ENCODE measurements around the gene NUBP2.
"Not testable (repeated sequence)": the region's sequence is repeated elsewhere in the genome, so short reads cannot be mapped to it uniquely, and the experiment has no call there.

The NUBP2 gene

DNA sequence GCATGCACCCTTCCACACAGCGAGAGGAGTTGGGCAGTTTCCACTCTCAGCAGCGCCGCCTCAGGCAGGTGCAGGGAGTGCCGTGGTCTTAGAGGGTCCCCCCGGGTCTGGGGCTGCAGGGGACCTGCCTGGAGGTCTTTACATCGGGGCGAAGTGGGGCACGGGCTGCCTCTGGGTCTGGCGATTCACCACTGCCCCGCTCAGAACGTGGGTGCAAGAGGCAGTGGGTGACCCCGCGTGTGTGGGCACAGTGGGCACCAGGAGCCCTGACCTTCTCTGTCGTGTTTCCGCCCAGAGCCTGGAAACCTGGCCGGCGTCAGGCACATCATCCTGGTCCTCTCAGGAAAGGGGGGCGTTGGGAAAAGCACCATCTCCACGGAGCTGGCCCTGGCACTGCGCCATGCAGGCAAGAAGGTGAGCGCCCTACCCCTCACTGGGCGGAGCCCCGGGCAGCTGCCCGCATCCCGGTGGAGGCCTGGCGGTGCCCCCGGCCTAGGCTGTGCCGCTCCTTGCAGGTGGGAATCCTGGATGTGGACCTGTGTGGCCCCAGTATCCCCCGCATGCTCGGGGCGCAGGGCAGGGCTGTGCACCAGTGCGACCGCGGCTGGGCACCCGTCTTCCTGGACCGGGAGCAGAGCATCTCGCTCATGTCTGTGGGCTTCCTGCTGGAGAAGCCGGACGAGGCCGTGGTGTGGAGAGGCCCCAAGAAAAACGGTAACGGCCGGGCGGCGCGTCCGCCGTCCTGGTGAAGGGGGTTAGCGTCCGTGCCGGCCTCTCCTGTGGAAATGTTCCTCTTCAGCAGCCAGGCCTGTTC lies 3.7 kb downstream of the NUBP2 start:
- DNase-seq (ENCODE audit: low spot score): no peak

DNA sequence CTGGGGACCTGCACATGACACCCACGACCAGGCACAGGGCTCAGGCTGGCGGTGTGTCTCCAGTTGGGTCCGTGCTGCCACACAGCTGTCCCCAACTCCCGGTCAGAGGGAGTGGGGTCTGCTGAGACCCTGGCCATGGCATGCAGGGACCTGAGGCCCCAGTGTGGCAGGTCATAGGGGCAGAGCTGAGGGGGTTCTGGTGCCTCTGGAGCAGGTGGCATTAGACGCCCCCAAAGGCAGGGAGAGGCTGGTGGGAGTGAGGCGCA lies 4.2 kb downstream of the NUBP2 start:
- no peak for DNase-seq (ENCODE audit: low spot score)

DNA sequence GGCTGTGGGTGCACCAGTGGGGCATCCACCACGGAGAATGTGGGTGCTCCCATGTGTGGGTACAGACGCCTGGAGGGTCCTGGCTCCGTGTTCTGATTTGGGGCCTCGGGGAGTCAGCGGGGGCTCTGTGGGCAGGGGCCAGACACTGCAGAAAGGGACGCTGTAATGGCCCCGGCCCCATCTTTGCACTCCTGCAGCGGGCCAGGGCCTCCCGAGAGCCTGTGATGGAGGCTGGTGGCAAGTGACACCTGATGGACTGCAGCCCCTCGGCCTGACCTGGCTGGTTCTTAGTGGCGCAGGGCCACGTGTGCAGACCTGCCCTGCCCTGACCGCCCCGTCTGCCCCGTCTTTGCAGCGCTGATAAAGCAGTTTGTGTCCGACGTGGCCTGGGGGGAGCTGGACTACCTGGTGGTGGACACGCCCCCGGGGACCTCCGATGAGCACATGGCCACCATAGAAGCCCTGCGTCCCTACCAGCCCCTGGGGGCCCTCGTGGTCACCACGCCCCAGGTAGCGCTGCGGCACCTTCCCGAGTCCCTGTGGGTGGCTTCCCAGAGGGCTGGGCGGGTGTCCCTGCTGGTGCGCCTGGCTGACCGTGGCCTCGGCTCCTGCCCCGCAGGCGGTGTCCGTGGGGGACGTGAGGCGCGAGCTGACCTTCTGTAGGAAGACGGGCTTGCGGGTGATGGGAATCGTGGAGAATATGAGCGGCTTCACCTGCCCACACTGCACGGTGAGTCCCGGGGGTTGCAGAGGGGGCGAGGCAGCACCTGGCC lies 4.7 kb downstream of the NUBP2 start:
- DNase-seq (ENCODE audit: low spot score): no peak

DNA sequence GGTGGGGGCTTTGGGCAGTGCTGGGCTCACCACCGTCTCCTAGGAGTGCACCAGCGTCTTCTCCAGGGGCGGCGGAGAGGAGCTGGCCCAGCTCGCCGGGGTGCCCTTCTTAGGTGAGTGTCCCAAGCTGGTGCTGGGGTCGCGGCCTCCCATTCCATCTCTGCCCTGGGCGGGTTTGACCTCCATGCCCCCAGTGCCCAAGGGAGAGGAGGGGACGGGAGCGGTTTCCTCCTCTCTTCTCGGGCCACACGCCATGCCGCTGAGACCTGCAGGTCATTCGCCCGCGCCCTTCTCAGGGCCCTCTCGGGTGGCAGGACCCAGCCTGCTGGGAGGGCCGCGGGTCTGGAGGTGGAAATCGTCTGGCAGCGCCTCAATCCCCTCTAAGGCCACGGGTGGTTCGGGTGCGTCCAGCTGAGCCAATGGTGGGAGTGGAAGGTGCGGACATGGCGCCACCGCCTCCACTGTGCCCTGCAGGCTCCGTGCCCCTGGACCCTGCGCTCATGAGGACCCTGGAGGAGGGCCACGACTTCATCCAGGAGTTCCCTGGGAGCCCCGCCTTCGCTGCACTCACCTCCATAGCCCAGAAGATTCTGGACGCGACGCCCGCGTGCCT lies 5.4 kb downstream of the NUBP2 start:
- DNase-seq (ENCODE audit: low spot score): no peak

DNA sequence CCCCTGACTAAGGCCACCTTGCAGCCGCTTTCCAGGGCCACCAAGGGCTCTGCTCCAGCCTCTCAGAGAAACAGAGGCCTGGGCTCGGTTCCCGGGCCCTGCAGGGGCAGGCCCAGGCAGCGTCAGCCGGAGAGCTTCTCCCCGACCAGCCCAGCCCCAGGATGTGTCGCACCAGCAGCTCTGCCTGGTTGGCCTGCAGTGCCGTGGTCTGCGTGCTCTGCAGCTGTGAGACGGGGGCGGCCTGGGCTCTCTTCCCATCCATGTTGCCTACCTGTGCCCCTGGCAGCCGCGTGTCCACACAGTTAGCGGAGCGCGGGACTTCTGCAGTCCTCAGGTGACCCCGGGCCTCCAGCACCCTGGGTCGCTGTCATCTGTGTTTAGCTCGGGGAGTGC lies 5.9 kb downstream of the NUBP2 start:
- no peak for DNase-seq (ENCODE audit: low spot score)

DNA sequence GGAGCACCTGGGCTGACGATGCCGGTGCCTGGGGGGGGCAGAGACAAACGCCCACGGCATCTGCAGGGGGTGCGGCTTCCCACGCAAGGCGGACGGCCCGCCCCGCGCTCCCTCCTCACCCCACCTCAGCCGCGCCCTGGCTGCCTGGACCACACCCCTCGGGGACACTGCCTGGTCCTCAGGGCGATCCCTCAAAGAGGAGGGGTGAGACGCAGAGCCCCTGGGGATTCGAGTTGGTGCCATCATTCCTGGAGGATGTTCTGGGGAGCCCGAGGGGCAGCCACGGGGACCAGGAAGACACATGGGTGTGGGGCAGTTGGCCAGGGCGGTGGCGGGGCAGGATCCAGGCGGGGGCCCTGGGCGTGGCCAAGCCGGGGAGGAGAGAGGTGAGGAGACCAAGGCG lies 6.9 kb downstream of the NUBP2 start:
- no peak for DNase-seq (ENCODE audit: low spot score)

DNA sequence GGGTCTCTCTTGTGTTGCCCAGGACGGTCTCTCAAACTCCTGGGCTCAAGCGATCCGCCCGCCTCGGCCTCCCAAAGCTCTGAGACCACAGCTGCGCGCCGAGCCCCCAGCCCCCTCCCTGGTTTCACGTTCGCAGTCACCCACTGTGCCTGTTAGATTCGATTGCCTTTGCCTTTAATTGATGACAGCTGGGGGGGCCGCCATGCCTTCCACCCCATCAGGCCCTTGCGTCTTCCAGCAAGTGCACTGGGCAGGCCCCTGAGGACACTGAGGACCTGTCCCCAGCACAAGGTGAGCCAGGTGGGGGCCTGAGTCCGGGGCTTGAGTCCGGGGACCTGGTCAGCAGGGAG lies 7.5 kb downstream of the NUBP2 start:
- DNase-seq (ENCODE audit: low spot score): no peak

DNA sequence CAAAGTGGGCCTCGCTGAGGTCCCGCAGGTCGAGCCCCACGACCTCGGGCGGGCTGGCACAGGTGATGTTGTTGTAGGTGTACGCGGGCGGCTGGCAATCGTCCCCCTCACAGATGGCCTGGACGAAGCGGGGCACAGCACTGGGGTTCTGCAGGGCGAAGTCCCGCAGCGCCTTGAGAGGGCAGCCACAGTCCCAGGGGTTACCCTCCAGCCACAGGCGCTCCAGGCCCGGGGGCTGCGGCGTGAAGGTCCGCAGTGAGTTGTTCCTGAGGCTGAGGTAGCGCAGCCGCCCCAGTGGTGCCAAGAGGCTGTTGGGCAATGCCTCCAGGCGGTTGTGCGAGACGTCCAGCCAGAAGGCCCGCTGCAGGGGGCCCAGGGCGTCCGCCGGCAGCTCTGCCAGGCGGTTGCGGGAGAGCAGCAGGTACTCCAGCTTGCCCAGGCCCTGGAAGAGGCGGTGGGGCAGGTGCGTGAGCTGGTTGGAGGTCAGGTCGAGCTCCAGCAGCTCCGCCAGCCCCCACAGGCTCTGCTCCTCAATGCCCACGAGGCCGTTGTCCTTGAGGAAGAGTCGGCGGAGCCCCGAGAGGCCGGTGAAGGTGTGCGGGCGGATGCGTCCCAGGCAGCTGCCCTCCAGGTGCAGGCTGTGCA lies 8.0 kb downstream of the NUBP2 start:
- no peak for DNase-seq (ENCODE audit: low spot score)

DNA sequence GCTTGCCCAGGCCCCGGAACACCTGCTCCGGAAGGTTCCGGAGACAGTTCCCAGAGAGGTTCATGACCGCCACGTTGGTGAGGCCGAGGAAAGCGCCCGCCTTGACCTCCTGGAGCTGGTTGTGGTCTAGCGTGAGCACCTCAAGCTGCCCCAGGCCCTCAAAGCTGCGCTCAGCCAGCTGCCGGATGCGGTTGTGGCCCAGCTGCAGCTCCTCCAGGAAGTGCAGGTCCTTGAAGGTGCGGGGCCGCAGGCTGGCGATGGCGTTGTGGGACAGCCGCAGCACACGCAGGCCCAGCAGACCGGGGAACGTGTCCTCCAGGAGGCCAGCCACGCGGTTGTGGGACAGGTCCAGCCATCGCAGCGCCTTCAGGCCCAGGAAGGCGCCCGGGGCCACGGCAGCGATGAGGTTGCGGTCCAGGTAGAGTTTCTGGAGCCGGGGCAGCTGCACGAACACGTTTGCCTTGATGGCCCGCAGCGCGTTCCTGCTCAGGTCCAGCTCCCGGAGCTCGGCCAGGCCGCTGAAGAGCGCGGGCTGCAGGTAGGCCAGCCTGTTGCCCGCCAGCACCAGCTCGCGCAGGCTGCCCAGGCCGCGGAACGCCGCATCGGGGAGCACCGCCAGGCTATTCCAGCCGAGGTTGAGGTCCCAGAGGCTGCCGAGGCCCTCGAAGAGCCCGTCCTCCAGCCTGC lies 8.6 kb downstream of the NUBP2 start:
- DNase-seq (ENCODE audit: low spot score): no peak

DNA sequence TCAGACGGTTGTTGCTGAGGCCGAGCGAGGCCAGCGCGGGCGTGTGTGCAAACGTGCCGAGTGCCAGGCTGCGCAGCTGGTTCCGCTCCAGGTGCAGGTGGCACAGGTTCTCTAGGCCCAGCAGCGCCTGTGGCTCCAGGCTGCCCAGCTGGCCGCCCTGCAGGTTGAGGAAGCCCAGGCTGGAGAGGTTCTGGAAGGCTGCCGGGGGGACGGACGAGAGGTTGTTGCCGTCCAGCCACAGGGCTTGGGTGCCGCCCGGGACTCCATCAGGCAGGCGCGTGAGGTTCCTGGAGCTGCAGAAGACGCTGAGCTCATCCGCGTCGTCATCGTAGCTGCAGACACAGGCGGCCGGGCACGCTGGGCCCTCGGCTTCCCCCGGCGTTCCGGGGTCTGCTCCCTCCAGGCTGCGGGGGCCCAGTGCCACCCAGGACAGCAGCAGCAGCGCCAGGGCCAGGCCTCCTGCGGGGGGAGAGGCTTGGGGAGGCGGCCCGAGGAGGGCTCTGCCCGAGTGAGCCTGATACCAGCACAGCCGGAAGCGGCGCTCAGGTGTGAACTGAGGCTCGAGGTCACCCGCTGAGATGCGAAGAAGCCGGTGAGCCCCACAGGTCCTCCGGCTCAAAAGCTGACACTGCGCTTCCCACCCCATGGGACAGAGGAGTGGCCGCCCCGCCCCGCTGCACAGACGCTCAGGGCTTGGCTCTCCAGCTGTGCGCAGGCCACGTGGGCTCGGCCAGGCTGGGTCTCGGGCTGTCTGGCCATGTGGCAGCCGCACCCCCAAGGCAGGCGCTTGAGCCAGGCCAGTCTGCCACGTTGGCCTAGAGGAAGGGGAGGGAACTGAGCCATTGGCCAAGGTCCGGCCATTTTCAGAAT lies 9.4 kb downstream of the NUBP2 start:
- DNase-seq (ENCODE audit: low spot score): no peak

DNA sequence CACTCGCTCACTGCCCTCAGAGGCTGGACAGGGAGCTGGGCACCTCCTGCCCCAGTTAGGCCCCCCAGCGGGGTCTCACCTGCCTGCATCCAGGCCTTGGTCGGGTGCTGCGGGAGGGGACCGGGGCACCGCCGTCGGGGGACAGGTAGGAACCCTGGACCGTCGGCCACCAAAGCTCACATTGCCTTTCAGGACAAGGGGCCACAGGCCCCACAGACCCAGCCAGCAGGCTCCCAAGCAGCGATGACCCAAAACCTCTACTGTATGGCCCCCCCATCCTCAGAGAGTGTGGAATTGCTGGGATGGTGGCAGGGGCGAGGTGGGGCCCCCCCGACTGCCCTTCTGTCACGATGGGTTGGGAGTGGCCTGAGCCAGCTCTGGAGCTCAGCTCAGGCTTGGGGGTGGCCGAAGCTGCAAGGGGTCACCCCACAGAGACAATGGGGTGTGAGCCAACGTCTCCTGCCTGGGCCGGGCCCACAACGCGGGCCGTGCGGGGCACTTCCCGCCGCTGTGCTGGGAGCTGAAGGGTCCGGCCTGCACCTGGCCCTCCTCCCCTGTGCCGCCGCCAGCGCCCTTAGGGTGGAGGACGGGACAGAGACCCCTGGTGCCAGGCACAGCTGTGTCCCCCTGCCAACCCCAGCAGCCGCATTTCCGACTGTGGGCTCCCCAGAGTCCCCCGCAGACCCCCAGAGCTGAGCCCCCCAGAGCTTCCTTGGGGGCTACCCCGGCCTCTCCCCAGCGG lies 10.2 kb downstream of the NUBP2 start:
- DNase-seq (ENCODE audit: low spot score): no peak

DNA sequence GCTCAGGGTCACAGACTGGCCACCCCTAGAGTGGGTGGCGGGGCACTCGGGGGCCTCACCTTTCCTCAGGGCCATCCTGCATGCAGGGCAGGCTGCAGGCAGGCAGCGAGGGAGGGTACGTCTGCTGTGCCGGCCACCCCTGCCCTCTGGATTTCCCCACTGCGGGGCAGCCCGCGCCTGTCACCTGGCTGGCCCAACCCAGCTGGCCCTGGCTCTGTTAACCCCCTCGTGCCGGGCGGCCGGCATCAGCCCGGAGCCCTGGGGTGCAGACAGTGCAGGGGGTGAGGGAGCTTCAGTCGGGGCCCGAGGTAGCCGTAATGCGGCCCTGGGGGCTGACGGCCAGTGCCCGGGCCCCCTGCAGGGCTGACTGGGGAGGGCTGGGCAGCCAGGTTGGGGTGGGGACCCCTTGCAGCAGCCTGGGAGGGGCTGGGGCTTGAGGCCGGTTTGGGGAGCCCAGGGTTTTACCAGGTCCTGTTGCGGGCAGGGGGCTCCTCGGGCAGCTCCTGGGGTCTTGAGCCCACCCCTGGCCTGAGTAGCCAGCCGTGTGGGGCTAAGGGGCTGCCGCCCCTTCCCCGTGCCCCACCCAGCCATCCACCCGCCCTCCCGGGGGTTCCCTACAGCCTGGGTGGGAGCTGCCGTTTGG lies 10.9 kb downstream of the NUBP2 start, which contains the start of gene IGFALS:
Gene IGFALS (minus strand): TSS at position 128 of the 643 bp plus-strand sequence. CDS start 53 bp downstream, at position 75.
- no peak for DNase-seq (ENCODE audit: low spot score)

DNA sequence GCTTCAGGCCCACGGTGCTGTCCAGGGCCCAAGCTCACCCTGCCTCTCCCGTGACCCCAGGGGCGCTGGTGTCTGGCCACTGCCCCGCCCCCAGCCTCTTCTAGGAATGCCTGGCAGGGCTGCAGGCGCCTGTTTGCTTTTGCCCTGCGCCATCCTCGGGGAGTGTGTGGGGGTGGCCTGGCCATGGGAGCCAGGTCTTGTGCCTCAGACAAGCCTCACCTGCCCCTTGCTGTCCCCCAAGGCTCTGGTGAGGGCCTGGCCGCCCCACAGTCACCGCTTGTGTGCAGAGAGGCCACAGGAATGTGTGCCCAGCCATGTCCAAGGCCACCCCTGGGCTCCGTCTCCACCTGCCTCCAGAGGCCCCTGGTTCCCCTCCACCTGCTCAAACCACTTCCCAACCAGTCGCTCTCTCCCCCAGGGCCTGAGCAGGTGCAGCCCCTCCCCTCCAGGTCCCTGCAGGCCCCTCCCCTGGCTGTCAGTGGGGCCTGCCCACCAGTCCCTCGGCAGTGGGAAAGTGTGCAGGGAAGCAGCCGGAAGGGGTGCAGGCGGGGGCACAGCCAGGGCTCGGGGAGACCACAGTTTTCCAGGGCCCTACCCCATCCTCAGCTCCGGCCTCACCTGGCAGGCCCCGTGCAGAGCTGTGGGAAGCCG lies 11.6 kb downstream of the NUBP2 start:
- no peak for DNase-seq (ENCODE audit: low spot score)

DNA sequence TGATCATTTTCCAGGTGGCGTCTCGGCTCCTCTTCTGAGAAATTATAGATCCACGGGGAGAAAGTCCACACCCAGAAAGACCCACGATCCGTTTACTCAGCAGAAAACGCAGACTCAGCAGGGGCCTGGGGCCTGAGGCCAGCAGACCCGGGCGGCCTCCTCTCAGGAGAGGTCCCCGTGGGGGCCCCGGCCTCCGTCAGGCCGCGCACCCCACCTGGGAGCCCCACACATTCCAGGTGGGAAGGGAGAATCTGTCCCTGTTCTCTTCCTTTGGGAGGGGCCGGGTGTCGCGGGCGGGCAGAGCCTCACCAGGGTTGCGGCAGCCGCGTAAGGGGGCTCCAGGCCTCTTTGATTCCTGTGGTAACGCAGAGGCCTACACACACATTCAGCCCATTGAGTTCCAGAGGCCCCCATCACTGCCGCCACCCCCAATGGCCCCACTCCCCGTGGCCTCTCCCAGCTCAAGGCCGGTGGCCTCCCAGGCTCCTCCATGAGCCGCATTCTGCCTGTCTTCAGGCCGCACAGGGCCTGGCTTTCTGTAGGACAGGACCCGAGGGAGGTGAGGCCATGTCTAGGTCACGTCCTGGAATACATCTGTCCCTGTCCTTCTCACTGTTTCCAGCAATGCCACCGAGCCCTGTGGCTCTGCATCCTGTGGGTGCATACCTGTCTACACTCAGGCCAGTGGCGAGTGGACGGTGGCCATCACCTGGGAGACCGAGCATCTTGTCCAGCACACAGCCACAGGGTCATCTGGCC lies 12.3 kb downstream of the NUBP2 start:
- DNase-seq (ENCODE audit: low spot score): no peak

DNA sequence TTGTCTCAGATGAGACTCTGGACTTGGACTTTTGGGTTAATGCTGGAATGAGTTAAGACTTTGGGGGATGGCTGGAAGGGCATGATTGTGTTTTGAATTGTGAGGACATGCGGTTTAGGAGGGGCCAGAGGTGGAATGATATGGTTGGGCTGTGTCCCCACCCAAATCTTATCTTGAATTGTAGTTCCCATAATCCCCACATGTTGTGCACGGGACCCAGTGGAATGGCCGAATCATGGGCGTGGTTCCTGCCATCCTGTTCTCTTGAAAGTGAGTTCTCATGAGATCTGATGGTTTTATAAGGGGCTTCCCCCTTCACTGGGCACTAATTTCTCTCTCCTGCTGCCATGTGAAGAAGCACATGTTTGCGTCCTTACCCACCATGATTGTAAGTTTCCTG lies 16.5 kb downstream of the NUBP2 start:
- DNase-seq (ENCODE audit: low spot score): not testable (repeated sequence)

DNA sequence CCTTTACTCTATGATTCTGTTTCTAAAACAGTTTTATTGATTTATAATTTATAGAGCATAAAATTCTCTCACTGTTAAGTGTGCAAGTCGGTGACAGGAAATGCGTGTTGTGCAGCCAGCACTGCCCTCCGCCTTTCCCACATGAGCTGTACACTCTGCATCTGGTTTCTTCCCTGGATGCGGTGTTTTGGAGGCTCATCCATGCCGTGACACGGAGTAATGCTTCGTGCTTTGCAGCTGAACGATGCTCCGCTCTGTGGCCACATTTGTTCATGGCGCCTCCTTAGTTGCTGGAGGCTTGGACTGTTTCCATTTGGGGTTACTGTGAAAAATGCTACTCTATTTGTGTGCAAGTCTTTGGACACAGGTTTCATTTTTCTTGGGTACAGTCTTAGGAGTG lies 17.9 kb downstream of the NUBP2 start:
- peak; percentile 64 for DNase-seq (ENCODE audit: low spot score)

DNA sequence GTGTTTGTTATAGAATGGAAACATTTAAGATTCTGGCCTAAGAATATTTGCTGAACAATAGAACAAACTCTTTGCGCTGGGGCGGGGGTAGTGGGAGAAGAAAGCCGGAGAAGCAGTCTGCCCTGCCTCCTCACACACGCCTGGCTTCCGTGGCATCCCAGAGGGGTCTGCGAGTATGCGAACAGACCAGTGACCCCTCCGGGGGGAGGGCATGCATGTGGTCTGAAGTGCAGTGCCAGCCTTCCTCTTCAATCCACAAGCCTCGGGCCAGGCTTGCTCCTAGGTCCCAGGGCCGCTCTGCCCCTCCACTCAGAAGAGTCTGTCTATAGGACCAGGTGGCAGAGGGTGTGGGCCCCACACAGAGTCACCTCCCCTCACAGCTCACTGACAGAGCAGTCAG lies 24.9 kb downstream of the NUBP2 start:
- no peak for DNase-seq (ENCODE audit: low spot score)

DNA sequence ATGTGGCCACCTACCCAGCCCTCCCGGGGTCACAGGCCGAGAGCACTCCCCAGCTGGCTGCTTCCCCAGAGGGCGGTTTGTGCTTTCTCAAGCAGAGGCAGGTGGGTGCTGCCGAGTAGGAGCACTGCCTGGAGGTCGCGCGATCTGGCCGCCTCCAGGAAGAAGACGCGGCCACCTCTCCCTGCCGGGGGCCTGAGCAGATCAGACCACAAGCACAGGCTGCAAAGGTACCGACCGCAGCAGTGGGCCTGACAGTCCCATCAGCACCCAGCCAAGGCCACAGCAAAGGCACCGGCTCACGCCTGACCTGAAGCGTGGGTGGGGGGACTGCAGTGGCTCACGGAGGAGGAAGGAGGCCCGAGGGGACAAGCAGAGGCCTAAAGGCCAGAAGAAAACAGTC lies 25.9 kb downstream of the NUBP2 start:
- DNase-seq (ENCODE audit: low spot score): no peak
